GM12864 (cell line): ENCODE data around the gene CDC14C.

Experiments
- DNase-seq: peaks from one replicate; pipeline ENCODE4 v3.0.0-alpha.2; 2011; ENCODE audit warnings: low read depth
- H3K4me3 ChIP-seq: 2 replicates; pipeline ENCODE4 v1.5.1; 2011; ENCODE audit warnings: mild to moderate bottlenecking, low read depth, low read length, control low read depth
- CTCF ChIP-seq: IDR thresholded peaks from 2 replicates; pipeline ENCODE4 v1.5.1; 2011; ENCODE audit warnings: low read depth, mild to moderate bottlenecking, moderate library complexity, low read length, control low read depth, inconsistent platforms; ENCODE audit errors: missing control alignments

The CDC14C gene

GRCh38 chr7:48938539-48939295 lies 14.4 kb downstream of the CDC14C start:
- H3K4me3 ChIP-seq = no peak overlapping the region
- no peak for DNase-seq
- TF ChIP-seq CTCF = no peak

- no peak overlapping the region for H3K4me3 ChIP-seq
- TF ChIP-seq CTCF = no peak
- no peak for DNase-seq
Observed at GRCh38 chr7:48943279-48943990, 19.1 kb downstream of the CDC14C start.

GRCh38 chr7:48955916-48956315 lies 31.6 kb downstream of the CDC14C start:
- TF ChIP-seq CTCF = no peak
- no peak for DNase-seq
- H3K4me3 ChIP-seq = no peak overlapping the region

GRCh38 chr7:48959676-48960075 lies 35.3 kb downstream of the CDC14C start:
- no peak overlapping the region for H3K4me3 ChIP-seq
- TF ChIP-seq CTCF = no peak
- no peak for DNase-seq

GRCh38 chr7:48962821-48963505 lies 38.6 kb downstream of the CDC14C start:
- no peak overlapping the region for H3K4me3 ChIP-seq
- no peak for TF ChIP-seq CTCF
- DNase-seq = no peak

GRCh38 chr7:48964074-48964473 lies 39.7 kb downstream of the CDC14C start:
- DNase-seq = no peak

More at GRCh38 chr7:48964074-48964473, 39.7 kb downstream of the CDC14C start:
- TF ChIP-seq CTCF = no peak
- H3K4me3 ChIP-seq = no peak overlapping the region
